ENCODE measurements around the gene CTSE.

The CTSE gene

GRCh38 chr1:206049919-206050600, 26.4 kb upstream of the CTSE start:
- no peak for DNase-seq

DNA sequence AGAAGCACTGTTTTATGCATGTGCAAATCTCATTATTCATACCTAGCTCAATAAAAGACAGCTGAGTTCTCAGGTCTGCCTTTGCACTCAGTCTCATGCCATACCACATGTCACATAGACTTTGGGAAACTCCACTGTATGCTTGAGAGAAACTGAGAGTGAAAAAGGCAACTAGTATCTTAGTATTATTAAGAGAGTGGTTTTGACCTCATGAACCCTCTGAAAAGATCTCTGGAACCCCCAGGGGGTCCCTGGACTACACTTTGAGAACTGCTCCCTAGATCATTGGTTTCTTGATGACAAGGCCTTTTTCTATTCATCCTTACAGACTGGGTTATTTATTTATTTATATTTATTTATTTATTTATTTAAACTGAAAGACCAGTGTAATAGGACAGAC, 25.6 kb upstream of the CTSE start:
- DNase-seq = no peak

DNA sequence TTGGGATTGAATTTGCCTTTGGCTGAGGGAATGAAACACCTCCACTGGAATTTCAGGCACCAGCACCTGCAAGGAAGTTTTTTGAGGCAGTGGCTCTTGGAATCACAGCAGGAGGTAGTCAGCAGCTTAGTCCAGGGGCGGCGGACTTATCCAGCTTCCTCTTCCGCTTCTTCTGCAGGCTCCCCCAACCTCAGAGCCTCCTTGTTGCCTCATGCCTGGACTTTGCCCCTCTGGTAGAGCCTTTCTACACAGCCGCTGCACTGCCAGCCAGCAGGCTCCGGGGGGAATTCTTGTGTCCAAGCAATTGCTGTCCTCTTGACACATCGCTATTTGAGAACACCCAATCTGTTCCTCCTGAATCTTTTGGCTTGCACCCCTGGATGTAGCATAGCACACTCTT, 24.9 kb upstream of the CTSE start:
- no peak for DNase-seq

GRCh38 chr1:206047271-206047670, 23.6 kb upstream of the CTSE start:
- no peak for DNase-seq

GRCh38 chr1:206041640-206042039, 17.9 kb upstream of the CTSE start:
- peak; percentile 66 for DNase-seq

GRCh38 chr1:206040328-206040727, 16.6 kb upstream of the CTSE start:
- peak; percentile 23 for DNase-seq

DNA sequence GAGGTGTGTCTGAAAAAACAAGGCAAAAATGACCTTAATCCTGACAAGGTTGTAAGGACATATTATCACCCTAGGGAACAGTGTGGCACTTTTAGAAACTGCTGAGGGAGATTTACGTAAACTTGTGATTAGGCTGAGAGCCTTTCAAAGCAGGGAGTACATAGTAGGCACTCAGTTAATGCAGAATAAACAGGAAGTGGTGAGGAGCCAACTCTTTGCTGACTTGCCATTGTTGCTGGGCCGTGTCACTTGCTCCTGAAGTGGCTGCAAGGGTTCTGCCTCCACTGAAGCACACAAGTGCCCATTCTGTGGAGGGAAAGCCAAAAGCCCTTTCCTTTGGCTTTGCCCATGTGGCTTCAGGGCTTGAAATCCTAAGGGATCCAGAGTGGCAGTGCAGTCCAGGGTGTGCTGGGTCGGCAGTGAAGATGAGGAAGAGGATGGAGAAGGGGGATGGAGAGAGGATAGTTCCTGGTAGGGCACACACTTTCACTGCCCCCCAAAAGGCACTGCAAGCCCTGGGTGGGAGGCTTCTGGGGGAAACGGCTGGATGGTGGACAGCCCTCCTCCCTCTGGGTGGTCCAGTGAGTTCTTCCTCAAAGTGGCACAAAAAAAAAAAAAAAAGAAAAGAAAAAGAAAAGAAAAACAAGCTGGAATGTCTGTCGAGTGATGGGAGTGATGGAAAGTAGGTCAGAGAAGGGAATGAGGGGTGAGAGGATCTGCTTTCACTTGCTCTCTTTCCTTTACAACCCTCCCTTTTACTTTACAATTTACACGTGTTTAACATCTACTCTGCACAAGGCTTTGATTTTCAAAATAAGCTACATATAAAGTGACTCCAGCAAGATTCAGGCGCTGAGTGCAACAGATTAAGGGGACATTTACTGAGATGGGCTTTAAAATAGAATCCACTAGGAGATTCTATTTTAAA, 15.6 kb upstream of the CTSE start:
- DNase-seq = peak; percentile 50

GRCh38 chr1:206037581-206037980, 13.9 kb upstream of the CTSE start:
- DNase-seq = peak; percentile 79

DNA sequence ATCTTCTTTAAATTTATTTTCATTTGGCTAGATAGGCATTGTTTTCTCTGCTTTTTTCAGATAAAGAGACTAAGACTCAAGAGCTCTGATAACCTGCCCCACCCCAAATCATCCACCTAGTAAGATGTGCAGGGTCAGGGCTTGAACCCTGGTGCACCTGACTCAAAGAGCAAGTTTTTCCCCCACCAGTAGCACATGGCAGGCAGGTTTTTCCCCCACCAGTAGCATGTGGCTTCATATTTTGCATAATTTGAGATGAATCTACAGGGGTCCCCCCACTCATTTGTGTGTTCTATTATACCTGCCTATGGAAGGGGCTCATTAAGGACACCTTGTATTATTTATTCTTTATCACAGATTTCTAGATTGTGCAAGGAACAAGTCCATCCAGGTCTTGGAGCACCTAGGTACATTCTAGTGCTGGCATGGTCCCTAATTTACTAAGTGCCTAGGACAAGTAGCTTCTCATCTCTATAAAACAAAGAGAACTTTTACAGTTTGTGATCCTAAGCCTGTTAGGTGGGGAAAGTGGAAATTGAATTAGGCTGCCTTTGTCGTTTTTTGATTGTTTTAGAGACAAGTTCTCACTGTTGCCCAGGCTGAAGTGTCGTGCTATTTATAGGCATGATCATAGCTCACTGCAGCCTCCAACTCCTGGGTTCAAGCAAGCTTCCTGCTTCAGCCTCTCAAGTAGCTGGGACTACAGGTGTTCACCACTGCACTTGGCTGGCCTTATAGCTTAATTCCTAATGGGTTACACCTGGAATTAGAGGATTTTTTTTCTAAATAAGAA, 13.2 kb upstream of the CTSE start:
- peak; percentile 46 for DNase-seq

DNA sequence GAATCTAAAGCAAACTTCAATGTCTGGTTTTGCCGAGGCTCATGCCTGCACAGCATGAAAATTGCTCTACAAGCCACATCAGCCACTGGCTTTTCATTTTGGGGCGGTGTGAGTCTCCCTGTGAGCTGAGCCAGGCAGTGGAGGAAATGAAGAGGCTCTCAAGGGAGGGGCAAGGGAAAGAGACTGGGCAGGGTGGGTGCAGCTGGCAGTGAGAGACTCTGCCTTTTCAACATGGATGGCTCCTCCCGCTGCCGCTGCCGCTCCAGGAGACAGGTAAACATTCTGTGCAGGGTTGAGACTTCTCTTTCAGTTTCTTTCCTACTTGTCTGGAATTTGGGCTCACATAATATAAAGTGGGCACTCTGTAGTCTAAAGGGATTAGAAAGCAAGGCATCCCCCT, 11.3 kb upstream of the CTSE start:
- no peak for DNase-seq

DNA sequence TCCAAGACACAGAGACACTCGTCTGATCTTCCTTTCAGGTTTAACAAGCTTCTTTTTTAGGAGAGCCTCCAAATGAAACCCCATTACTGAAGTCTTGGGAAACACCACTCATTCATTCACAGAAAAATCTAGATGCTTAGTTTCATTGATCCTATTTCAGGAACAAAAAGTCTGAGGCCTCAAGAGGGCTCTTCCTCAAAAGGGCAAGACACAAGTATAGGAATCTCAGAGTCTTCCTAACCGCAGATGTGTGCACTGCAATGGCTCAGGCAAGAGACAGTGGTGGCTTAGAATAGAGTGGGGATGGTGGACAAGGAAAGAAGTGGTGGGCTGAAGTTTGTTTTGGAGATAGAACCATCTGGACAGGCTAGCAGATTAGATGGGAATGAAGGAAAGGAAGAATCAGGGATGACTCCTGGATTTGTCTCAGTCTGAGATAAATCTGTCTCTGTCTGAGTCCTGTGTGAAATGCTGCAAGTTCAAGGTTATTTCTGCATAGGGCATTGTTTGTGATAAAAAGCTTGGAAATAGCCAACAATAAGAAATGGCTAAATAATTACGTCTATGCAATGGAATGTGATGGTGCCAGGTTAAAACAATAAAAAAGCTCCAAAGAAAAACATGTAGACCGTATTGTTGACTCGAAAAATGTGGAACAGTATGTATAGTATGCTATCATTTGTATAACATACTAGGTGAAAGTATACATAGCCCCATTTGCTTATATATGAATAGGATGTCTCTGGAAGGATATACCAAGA, 8.9 kb upstream of the CTSE start:
- DNase-seq = no peak

GRCh38 chr1:206030714-206031113, 7.0 kb upstream of the CTSE start:
- DNase-seq = peak; percentile 86

DNA sequence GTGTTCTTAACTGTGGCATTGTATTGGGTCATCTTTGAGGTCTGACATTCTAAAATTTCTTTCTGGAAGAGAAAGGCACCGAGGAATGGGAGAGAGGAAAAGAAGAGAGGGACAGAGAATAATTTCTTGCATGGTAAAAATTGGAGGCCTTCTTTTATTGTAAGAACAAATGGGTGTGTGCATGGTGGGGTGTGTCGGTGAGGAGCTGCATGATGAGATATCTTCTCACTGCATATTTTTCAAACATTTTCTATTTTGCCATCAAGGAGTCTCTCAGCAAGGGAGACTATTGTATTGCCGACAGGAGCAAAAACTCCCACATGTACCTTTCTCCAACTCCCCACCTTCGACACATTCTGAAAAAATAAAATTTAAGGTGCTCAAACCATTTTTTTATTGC, 6.5 kb upstream of the CTSE start:
- no peak for DNase-seq

DNA sequence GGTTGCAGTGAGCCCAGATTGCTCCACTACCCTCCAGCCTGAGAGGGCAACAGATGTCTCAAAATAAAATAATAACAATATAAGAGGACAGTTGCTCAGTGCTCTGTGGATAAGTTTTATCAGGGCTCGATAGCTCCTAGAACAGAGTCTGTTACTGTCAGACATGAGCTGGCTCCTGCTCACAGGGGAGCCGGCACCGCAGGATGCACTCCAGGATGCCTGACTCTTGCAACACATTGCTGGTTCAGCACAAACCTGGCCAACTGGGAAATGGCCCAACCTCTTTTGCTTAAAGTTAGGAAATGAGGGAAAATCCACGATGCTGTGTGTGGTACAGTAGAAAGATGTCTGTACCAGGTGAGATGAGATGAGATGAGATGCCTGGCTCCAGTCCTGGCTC, 5.8 kb upstream of the CTSE start:
- DNase-seq = no peak

- no peak for DNase-seq
These were observed 1.7 kb upstream of the CTSE start for GRCh38 chr1:206025283-206025820.

DNA sequence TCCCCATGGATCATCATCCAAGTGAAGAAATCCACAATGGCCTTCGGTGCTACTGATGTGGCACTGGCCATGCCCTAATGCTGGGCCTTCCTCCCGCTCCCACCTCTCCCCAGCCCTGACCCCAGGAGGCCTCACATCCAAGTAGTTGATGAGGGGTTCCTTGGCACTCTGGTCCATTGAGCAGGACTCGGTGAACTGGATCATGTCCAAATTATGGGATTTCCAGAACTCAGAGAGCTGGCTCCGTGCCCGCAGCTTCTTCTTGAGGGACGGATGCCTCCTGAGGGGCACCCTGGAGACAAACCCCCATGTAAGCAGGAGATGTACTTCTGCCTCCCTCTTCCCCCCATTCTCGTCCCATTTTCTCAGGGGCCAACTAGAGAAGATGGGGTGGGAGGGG, 929 bp downstream of the CTSE start:
- no peak for DNase-seq

DNA sequence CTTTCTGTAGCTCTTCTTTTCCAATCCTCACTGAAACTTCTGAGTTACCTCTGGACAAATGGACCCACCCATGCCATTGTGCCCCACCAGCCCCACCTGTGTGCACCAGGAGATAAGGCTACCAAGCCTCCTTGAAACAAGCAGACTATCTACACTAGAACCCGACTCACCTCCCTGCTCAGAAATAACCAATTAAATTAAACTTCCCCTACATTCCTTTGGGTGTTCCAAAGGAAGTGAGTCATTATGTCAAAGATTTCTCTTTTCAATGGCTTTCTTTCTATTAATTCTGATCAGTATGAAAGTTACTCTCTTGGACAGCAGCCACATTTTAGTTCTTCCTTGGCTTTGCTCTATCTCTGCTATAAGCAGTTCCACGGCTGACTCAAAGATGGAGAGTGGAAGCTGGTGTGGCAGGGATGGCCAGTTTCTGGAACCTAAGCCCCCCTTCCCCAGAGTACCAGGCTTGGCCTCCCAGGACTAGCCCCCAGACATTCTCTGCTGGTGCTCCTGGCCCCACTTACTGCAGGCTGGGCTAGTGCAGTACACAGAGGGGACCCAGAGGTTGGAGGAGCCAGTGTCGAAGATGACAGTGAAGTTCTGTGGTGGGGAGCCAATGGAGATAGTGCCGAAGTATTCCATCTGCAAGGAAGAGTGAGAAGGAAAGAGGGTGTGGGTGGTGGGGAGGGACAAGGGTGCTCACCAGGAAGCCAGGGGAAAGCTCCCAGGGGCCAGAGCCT, 1.9 kb downstream of the CTSE start:
- DNase-seq = no peak

GRCh38 chr1:206021008-206021625, 2.6 kb downstream of the CTSE start:
- DNase-seq = no peak

GRCh38 chr1:206020393-206021007, 3.2 kb downstream of the CTSE start:
- no peak for DNase-seq

DNA sequence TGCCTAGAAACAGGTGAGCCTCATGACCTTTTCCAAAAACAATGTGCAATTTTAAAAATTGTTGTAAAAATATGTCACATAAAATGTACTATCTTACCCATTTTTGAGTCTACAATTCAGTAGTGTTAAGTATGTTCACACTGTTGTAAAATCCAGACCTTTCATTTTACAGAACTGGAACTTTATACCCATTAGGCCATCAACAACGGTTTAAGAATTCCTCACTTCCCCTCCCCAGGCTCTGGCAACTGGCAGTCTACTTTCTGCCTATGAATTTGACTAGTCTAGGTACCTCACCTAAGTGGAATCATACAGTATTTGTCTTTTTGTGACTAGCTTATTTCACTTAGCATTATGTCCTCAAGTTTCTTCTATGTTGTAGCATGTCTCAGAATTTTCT, 8.6 kb downstream of the CTSE start:
- DNase-seq = no peak

GRCh38 chr1:206014601-206015000, 9.1 kb downstream of the CTSE start:
- no peak for DNase-seq

Data from eye (tissue), 1 donor.